Liver (tissue), 9 donors: ENCODE results near the gene GRIN2A. TPM values are rescaled to one million over a fixed set of nuclear protein-coding genes. Genes with fewer than 3 reads are reported as not detected.

Source experiments
- DNase-seq: peaks from one replicate; pipeline ENCODE4 v3.0.0-alpha.2; 2017; ENCODE audit warnings: low spot score
- H3K27ac ChIP-seq, 2 donors: one replicate each; pipeline ENCODE4 v1.7.0; 2013; ENCODE audit warnings: inconsistent platforms in 2 of 2, low read length in 2 of 2, control low read depth in 1 of 2, low read depth in 1 of 2, mild to moderate bottlenecking in 1 of 2
- H3K27me3 ChIP-seq, 4 donors: one replicate each; pipeline versions ENCODE4 v1.6.1 to v1.7.0; 2013; ENCODE audit warnings: low read length in 3 of 4, inconsistent platforms in 1 of 4, mild to moderate bottlenecking in 1 of 4, moderate library complexity in 1 of 4; ENCODE audit not compliant: control insufficient read depth in 4 of 4, insufficient read depth in 4 of 4
- H3K36me3 ChIP-seq, 4 donors: one replicate each; pipeline versions ENCODE4 v1.6.1 to v1.7.0; 2013; ENCODE audit warnings: low read length in 3 of 4, mild to moderate bottlenecking in 3 of 4, low read depth in 1 of 4, moderate library complexity in 1 of 4; ENCODE audit not compliant: control insufficient read depth in 4 of 4, insufficient read depth in 3 of 4
- H3K4me1 ChIP-seq, 4 donors: one replicate each; pipeline versions ENCODE4 v1.6.1 to v1.7.0; 2013; ENCODE audit warnings: low read length in 3 of 4, mild to moderate bottlenecking in 3 of 4, moderate library complexity in 1 of 4; ENCODE audit not compliant: control insufficient read depth in 4 of 4, insufficient read depth in 4 of 4
- H3K4me3 ChIP-seq, 3 donors: one replicate each; pipeline versions ENCODE4 v1.6.1 to v1.7.0; 2013; ENCODE audit warnings: low read length in 3 of 3, control low read depth in 1 of 3, low read depth in 1 of 3, mild to moderate bottlenecking in 1 of 3
- H3K9ac ChIP-seq, 2 donors: one replicate each; pipeline ENCODE4 v1.7.0; 2013; ENCODE audit warnings: low read length in 2 of 2, mild to moderate bottlenecking in 2 of 2, moderate library complexity in 2 of 2, control low read depth in 1 of 2, low read depth in 1 of 2
- H3K9me3 ChIP-seq, 4 donors: one replicate each; pipeline versions ENCODE4 v1.6.1 to v1.7.0; 2013; ENCODE audit warnings: low read length in 3 of 4; ENCODE audit not compliant: control insufficient read depth in 4 of 4
- CTCF ChIP-seq: fragments of 150-350 bp; IDR thresholded peaks from 2 replicates; pipeline ENCODE4 v1.5.1; 2017; ENCODE audit warnings: improper control_type of control experiment, low read depth, low read length; ENCODE audit not compliant: missing input control
- EGR1 ChIP-seq, 2 donors: IDR thresholded peaks; 2 replicates each; pipeline ENCODE4 v1.6.1; 2016 to 2018; ENCODE audit warnings: antibody characterized with exemption in 2 of 2, low read depth in 2 of 2
- FOXA1 ChIP-seq: IDR thresholded peaks from 2 replicates; pipeline ENCODE4 v1.6.1; 2016; ENCODE audit warnings: antibody characterized with exemption
- FOXA2 ChIP-seq: IDR thresholded peaks from 2 replicates; pipeline ENCODE4 v1.6.1; 2016; ENCODE audit warnings: antibody characterized with exemption
- GABPA ChIP-seq, 2 donors: IDR thresholded peaks in 1 of 2; conservative IDR thresholded peaks in 1 of 2; 2 replicates each; pipeline ENCODE4 v1.6.1; 2016; ENCODE audit warnings: antibody characterized with exemption in 2 of 2, mild to moderate bottlenecking in 1 of 2, moderate library complexity in 1 of 2
- HNF4G ChIP-seq: IDR thresholded peaks from 2 replicates; pipeline ENCODE4 v1.6.1; 2016; ENCODE audit warnings: antibody characterized with exemption
- JUND ChIP-seq, 2 donors: IDR thresholded peaks; 2 replicates each; pipeline ENCODE4 v1.6.1; 2016; ENCODE audit warnings: antibody characterized with exemption in 2 of 2
- NR2F2 ChIP-seq: IDR thresholded peaks from 2 replicates; pipeline ENCODE4 v1.6.1; 2016; ENCODE audit warnings: antibody characterized with exemption
- RAD21 ChIP-seq, 2 donors: IDR thresholded peaks; 2 replicates each; pipeline ENCODE4 v1.6.1; 2016; ENCODE audit warnings: antibody characterized with exemption in 2 of 2, mild to moderate bottlenecking in 2 of 2
- REST ChIP-seq: IDR thresholded peaks from 2 replicates; pipeline ENCODE4 v1.6.1; 2016; ENCODE audit warnings: antibody characterized with exemption, mild to moderate bottlenecking
- RXRA ChIP-seq, 2 donors: IDR thresholded peaks; 2 replicates each; pipeline ENCODE4 v1.6.1; 2017 to 2018; ENCODE audit warnings: antibody characterized with exemption in 2 of 2, mild to moderate bottlenecking in 1 of 2
- TAF1 ChIP-seq: conservative IDR thresholded peaks from 2 replicates; pipeline ENCODE4 v1.6.1; 2016; ENCODE audit warnings: antibody characterized with exemption, mild to moderate bottlenecking
- YY1 ChIP-seq: IDR thresholded peaks from 2 replicates; pipeline ENCODE4 v1.6.1; 2016; ENCODE audit warnings: antibody characterized with exemption, mild to moderate bottlenecking
- WGBS: extraction: QIAGEN DNeasy Blood & Tissue Kit; methylation state at CpG from one replicate; pipeline ENCODE4 v1.1.7; 2013; 5-methylcytosine and 5-hydroxymethylcytosine counted together
- polyA plus RNA-seq, 2 donors: library from polyadenylated mRNA; stranded (reverse) in 1 of 2; unstranded in 1 of 2; fragments of 200-250 nt in 1 of 2; fragments of >200 nt in 1 of 2; fragmentation: Nextera tagmentation in 1 of 2; extraction: Ambion mirVana in 1 of 2; gene quantifications; one replicate each; pipeline versions ENCODE4 v1.2.1 to v1.2.3, GENCODE V29; 2013 to 2015
- total RNA-seq, 2 donors: library from RNA; depleted of rRNA; stranded (reverse); fragments of >200 nt; gene quantifications; one replicate each; pipeline ENCODE4 v1.2.3, GENCODE V29; 2014
- TF ChIP-seq, protein P1 (sequence below): IDR thresholded peaks from 2 replicates; pipeline ENCODE4 v1.6.1; 2016; ENCODE audit warnings: antibody characterized with exemption
- TF ChIP-seq, protein P2 (sequence below): IDR thresholded peaks from 2 replicates; pipeline ENCODE4 v1.6.1; 2016; ENCODE audit warnings: antibody characterized with exemption
- donor health status: healthy.
- donor health status: healthy.
- donor health status: healthy.
- donor health status: healthy.
- donor health status: healthy.

Gene GRIN2A
- total and polyA plus RNA-seq, 4 donors = under 0.01 to 0.08 (median 0.07) TPM; not detected in 1

GRCh38 chr16:10205688-10206087, 23.5 kb upstream of the GRIN2A start:
- TF ChIP-seq RAD21 (IDR thresholded peaks at IDR 0.05) (no peak), NR2F2 (no peak), REST (no peak)
- TF ChIP-seq, protein P1, sequence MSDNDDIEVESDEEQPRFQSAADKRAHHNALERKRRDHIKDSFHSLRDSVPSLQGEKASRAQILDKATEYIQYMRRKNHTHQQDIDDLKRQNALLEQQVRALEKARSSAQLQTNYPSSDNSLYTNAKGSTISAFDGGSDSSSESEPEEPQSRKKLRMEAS = no peak
- TF ChIP-seq, protein P2, sequence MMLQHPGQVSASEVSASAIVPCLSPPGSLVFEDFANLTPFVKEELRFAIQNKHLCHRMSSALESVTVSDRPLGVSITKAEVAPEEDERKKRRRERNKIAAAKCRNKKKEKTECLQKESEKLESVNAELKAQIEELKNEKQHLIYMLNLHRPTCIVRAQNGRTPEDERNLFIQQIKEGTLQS = no peak
- Histone ChIP-seq H3K36me3 (no peaks in the 10 kb centered on the region), H3K27me3 (peaks cover 0 to 3% (median 0%) of the 10 kb centered on the region in 4 donors), H3K9me3 (peaks cover 0 to 8% (median 0%) of the 10 kb centered on the region in 4 donors), H3K4me1 (no peaks in the 10 kb centered on the region), H3K4me3 (no peak overlapping the region), H3K9ac (no peak overlapping the region), H3K27ac (no peak overlapping the region)
- no peak for DNase-seq
- 93% methylated on average over 7 of the region's 7 CpGs for WGBS

DNA sequence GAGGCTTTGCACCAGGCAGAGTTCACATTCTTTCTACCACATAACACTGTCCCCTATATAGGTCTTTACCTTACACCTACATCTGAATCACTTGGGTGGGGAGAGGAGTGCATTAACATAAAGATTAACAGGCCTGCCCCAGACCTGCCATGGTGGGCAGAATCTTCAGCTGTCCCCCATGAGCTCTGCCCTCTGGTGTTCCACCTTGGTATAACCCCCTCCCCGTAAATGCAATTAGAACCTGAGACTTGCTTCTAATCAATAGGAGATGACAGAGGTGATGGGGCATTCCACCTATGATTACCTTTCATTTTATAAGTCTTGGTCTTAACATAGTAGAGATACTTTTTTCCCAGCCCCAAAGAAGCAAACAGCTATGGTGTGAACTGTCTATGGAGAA, 20.4 kb upstream of the GRIN2A start:
- TF ChIP-seq RAD21 (IDR thresholded peaks at IDR 0.05) (peak in 1 of 2 donors; percentile 8), EGR1 (IDR thresholded peaks at IDR 0.05; ENCODE audit: low read depth in 2 of 2) (no peak)
- peaks cover 0 to 8% (median 0%) of the 10 kb centered on the region in 4 donors for H3K9me3 ChIP-seq
- no peaks in the 10 kb centered on the region for H3K36me3 ChIP-seq
- no peak overlapping the region for H3K9ac ChIP-seq
- DNase-seq = no peak
- H3K4me1 ChIP-seq = no peaks in the 10 kb centered on the region
- no peak overlapping the region for H3K27ac ChIP-seq
- no peak overlapping the region for H3K4me3 ChIP-seq
- 94% methylated on average over 1 of the region's 1 CpG for WGBS
- peaks cover 0 to 3% (median 0%) of the 10 kb centered on the region in 4 donors for H3K27me3 ChIP-seq

- no peak for DNase-seq
- peaks cover 0 to 8% (median 0%) of the 10 kb centered on the region in 4 donors for H3K9me3 ChIP-seq
- no peaks in the 10 kb centered on the region for H3K4me1 ChIP-seq
- H3K27me3 ChIP-seq = peaks cover 0 to 3% (median 0%) of the 10 kb centered on the region in 4 donors
- no peak overlapping the region for H3K9ac ChIP-seq
- H3K4me3 ChIP-seq = no peak overlapping the region
- WGBS = 76% methylated on average over 9 of the region's 9 CpGs
- H3K36me3 ChIP-seq = no peaks in the 10 kb centered on the region
- H3K27ac ChIP-seq = no peak overlapping the region
- TF ChIP-seq RAD21 (IDR thresholded peaks at IDR 0.05) (no peak), FOXA1 (no peak), GABPA (IDR thresholded peaks at IDR 0.05 in 1 of 2, conservative IDR thresholded peaks at IDR 0.05 in 1 of 2) (no peak), TAF1 (no peak), YY1 (no peak), FOXA2 (no peak), JUND (IDR thresholded peaks at IDR 0.05) (no peak), RXRA (IDR thresholded peaks at IDR 0.05) (no peak), CTCF (no peak), HNF4G (no peak), REST (no peak)
- TF ChIP-seq, protein P1 = no peak
- TF ChIP-seq, protein P2 = no peak
Measured at GRCh38 chr16:10200637-10201586, 18.7 kb upstream of the GRIN2A start.
